ENCODE measurements around the gene USP15. TPM values are rescaled to one million over a fixed set of nuclear protein-coding genes. Genes with fewer than 3 reads are reported as not detected.

Gene USP15
- total RNA-seq, 3 donors from 2014 or later (not counting 1 experiment from before 2014, with no cell fraction given), result 188 to 251 (median 197) TPM

Other genes with a start within 250 kb of the USP15 start
- gene MON2, start 206.4 kb downstream of the USP15 start, total RNA-seq, result 100 to 1,000 TPM in 1 of 3 donors, 10 to 100 TPM in 2; 80.0 to 100 (median 86.7) TPM